Kidney glomerular epithelial cell (primary cell): ENCODE measurements around the gene ULK3.

ENCODE experiments used
- DNase-seq: peaks from one replicate; lab custom pipeline; 2025; lab: John Stamatoyannopoulos, UW

The ULK3 gene

GRCh38 chr15:74840851-74841775 is 1.8 kb downstream of the ULK3 start:
- no peak for DNase-seq

GRCh38 chr15:74839526-74840395 is 3.2 kb downstream of the ULK3 start:
- no peak for DNase-seq

GRCh38 chr15:74838746-74839525 is 4.0 kb downstream of the ULK3 start:
- DNase-seq, result no peak

- DNase-seq, result no peak
Measured at GRCh38 chr15:74838137-74838516, 4.8 kb downstream of the ULK3 start.

GRCh38 chr15:74837482-74838136 is 5.3 kb downstream of the ULK3 start:
- DNase-seq, result no peak

GRCh38 chr15:74836846-74837245 is 6.1 kb downstream of the ULK3 start:
- no peak for DNase-seq

GRCh38 chr15:74835312-74835823 is 7.6 kb downstream of the ULK3 start:
- DNase-seq, result no peak

GRCh38 chr15:74833376-74834107 is 9.4 kb downstream of the ULK3 start:
- no peak for DNase-seq

- no peak for DNase-seq
Measured at GRCh38 chr15:74832826-74833225, 10.1 kb downstream of the ULK3 start.

GRCh38 chr15:74831813-74832495 is 11.0 kb downstream of the ULK3 start:
- no peak for DNase-seq

- no peak for DNase-seq
Measured at GRCh38 chr15:74830868-74831267, 12.1 kb downstream of the ULK3 start.

GRCh38 chr15:74829991-74830390 is 13.0 kb downstream of the ULK3 start:
- no peak for DNase-seq

- DNase-seq, result no peak
Measured at GRCh38 chr15:74829486-74829885, 13.5 kb downstream of the ULK3 start.

GRCh38 chr15:74828835-74829234 is 14.1 kb downstream of the ULK3 start:
- DNase-seq, result no peak

GRCh38 chr15:74827614-74828013 is 15.3 kb downstream of the ULK3 start:
- no peak for DNase-seq

GRCh38 chr15:74826921-74827320 is 16.0 kb downstream of the ULK3 start:
- no peak for DNase-seq

- DNase-seq, result no peak
Measured at GRCh38 chr15:74826364-74826819, 16.6 kb downstream of the ULK3 start, which contains the start of gene CPLX3. TSS of gene CPLX3 (plus strand) at chr15:74826627. CDS start at chr15:74826704, 77 bp downstream.

- DNase-seq, result no peak
Measured at GRCh38 chr15:74825866-74826265, 17.1 kb downstream of the ULK3 start.

- DNase-seq, result no peak
Measured at GRCh38 chr15:74824976-74825375, 18.0 kb downstream of the ULK3 start.

GRCh38 chr15:74823324-74823723 is 19.6 kb downstream of the ULK3 start:
- DNase-seq, result no peak
